HG03135 (cell line): ENCODE measurements around the gene NUP85.
"Not testable (repeated sequence)": the region's sequence is repeated elsewhere in the genome, so short reads cannot be mapped to it uniquely, and the experiment has no call there.

ENCODE experiments used
- ATAC-seq: cut with Tn5 transposase; IDR thresholded peaks from one replicate; pipeline ENCODE4 v1.9.1; 2021; ENCODE audit warnings: mild to moderate bottlenecking, moderate library complexity; ENCODE audit not compliant: unreplicated experiment

The NUP85 gene

GRCh38 chr17:75194879-75195278 is 10.6 kb upstream of the NUP85 start:
- ATAC-seq = no peak

GRCh38 chr17:75199886-75200618 is 5.4 kb upstream of the NUP85 start:
- no peak for ATAC-seq

- ATAC-seq = no peak
These were observed 299 bp downstream of the NUP85 start for GRCh38 chr17:75205793-75206163.

- not testable (repeated sequence) for ATAC-seq
These were observed 1.6 kb downstream of the NUP85 start for GRCh38 chr17:75207050-75207407.

GRCh38 chr17:75207760-75208159 is 2.3 kb downstream of the NUP85 start:
- no peak for ATAC-seq

- no peak for ATAC-seq
These were observed 2.7 kb downstream of the NUP85 start for GRCh38 chr17:75208161-75208560.

- ATAC-seq = no peak
These were observed 3.6 kb downstream of the NUP85 start for GRCh38 chr17:75209061-75209460.

GRCh38 chr17:75218131-75218530 is 12.7 kb downstream of the NUP85 start:
- no peak for ATAC-seq

- ATAC-seq = no peak
These were observed 14.3 kb downstream of the NUP85 start for GRCh38 chr17:75219815-75220214.

- ATAC-seq = no peak
These were observed 19.5 kb downstream of the NUP85 start for GRCh38 chr17:75225016-75225415.

GRCh38 chr17:75227729-75228128 is 22.2 kb downstream of the NUP85 start:
- ATAC-seq = no peak

GRCh38 chr17:75228305-75228704 is 22.8 kb downstream of the NUP85 start:
- no peak for ATAC-seq

GRCh38 chr17:75228847-75229246 is 23.4 kb downstream of the NUP85 start:
- no peak for ATAC-seq

GRCh38 chr17:75231071-75231470 is 25.6 kb downstream of the NUP85 start:
- ATAC-seq = no peak

GRCh38 chr17:75231741-75232464 is 26.4 kb downstream of the NUP85 start:
- no peak for ATAC-seq

- ATAC-seq = no peak
These were observed 27.3 kb downstream of the NUP85 start for GRCh38 chr17:75232786-75233185.

GRCh38 chr17:75237100-75238014 is 31.9 kb downstream of the NUP85 start:
- ATAC-seq = no peak

GRCh38 chr17:75238020-75238580 is 32.6 kb downstream of the NUP85 start:
- ATAC-seq = no peak

- ATAC-seq = no peak
These were observed 33.3 kb downstream of the NUP85 start for GRCh38 chr17:75238684-75239191.

GRCh38 chr17:75239214-75239613 is 33.7 kb downstream of the NUP85 start:
- ATAC-seq = no peak

- ATAC-seq = no peak
These were observed 34.4 kb downstream of the NUP85 start for GRCh38 chr17:75239778-75240393.
